Testis (tissue), 3 donors: Measurements from ENCODE around the gene WHRN. TPM values are rescaled to one million over a fixed set of nuclear protein-coding genes. Genes with fewer than 3 reads are reported as not detected.
A peak's percentile ranks its signal among the peaks of the same experiment; 100 is the strongest.

Experiments
- DNase-seq: peaks from one replicate; pipeline ENCODE4 v3.0.0-alpha.2; 2019
- H3K27ac ChIP-seq, 2 donors: fragments of 200-600 bp; sonication (generic); one replicate each; pipeline ENCODE4 v1.5.1; 2019
- H3K27me3 ChIP-seq: fragments of 200-600 bp; sonication (generic); one replicate; pipeline ENCODE4 v1.5.1; 2019
- H3K36me3 ChIP-seq: fragments of 200-600 bp; sonication (generic); one replicate; pipeline ENCODE4 v1.5.1; 2017; ENCODE audit warnings: low read depth; ENCODE audit errors: missing control alignments
- H3K4me1 ChIP-seq: fragments of 200-600 bp; sonication (generic); one replicate; pipeline ENCODE4 v1.5.1; 2019
- H3K4me3 ChIP-seq, 2 donors: fragments of 200-600 bp; sonication (generic); one replicate each; pipeline ENCODE4 v1.5.1; 2017 to 2019
- H3K9me3 ChIP-seq: fragments of 200-600 bp; sonication (generic); one replicate; pipeline ENCODE4 v1.5.1; 2017
- CTCF ChIP-seq, 3 experiments: fragments of 450-650 bp in 2 of 3; fragments of 200-600 bp in 1 of 3; sonication (generic) in 1 of 3; IDR thresholded peaks; one replicate each; pipeline ENCODE4 v1.5.1; 2016 to 2019; ENCODE audit warnings: antibody characterized with exemption in 3 of 3, mild to moderate bottlenecking in 2 of 3, moderate library complexity in 1 of 3
- POLR2A ChIP-seq: fragments of 450-650 bp; IDR thresholded peaks from one replicate; pipeline ENCODE4 v1.6.1; 2017; ENCODE audit warnings: antibody characterized with exemption, mild to moderate bottlenecking, moderate library complexity
- WGBS, 2 donors: methylation state at CpG; one replicate each; pipeline ENCODE4 v1.1.5; 2018; 5-methylcytosine and 5-hydroxymethylcytosine counted together
- intact Hi-C: fragments of 100-400 bp; cut with DNase I; formaldehyde crosslinking; loops from one replicate; pipeline ENCODE4 v1.15.1; 2023; ENCODE audit warnings: low total_unique reads
- polyA plus RNA-seq: library from polyadenylated mRNA; stranded (reverse); fragments of 350-450 nt; fragmentation: Illumina TruSeq; extraction: RNeasy Lipid Tissue Mini Kit (QIAGEN cat#74804); gene quantifications from one replicate; pipeline ENCODE4 v1.2.3, GENCODE V29; 2014; ENCODE audit warnings: low read depth, low replicate concordance; ENCODE audit not compliant: insufficient read depth
- total RNA-seq, 2 donors: library from RNA; depleted of rRNA; stranded (reverse); fragments of >200 nt; gene quantifications; one replicate each; pipeline ENCODE4 v1.2.3, GENCODE V29; 2016

The WHRN gene
- total and polyA plus RNA-seq, 3 donors from 2014 or later, result 70.3 to 208 (median 181) TPM

GRCh38 chr9:114460513-114461199 lies 44.6 kb downstream of the WHRN start:
- Histone ChIP-seq H3K36me3 (no peaks in the 10 kb centered on the region), H3K27ac (no peak overlapping the region), H3K4me1 (peaks cover 11% of the 10 kb centered on the region), H3K9me3 (no peaks in the 10 kb centered on the region), H3K4me3 (no peak overlapping the region), H3K27me3 (no peaks in the 10 kb centered on the region)
- intact Hi-C loops, result no loop called here
- TF ChIP-seq CTCF (IDR thresholded peaks at IDR 0.05) (no peak), POLR2A (no peak)
- no peak for DNase-seq
- WGBS, 2 donors, result 39 to 43% methylated on average over 8 of the region's 8 CpGs

DNA sequence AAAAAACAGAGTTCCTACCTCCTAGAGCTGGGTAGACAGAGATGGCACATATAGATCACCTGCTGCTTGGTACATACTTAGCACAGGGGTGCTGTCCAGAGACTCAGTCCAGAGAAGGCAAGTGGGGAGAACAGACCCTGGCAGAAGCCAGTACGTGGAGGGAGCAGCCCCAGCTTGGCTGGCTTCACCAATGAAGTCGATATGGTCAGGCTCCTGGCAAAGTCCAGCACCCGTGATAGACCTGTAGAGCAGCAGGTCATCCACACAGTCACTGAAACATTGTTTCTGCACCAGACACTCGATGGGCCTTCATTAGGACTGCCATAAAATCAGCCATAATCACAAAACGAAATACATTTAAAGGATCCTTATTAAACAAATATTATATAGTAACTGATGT lies 45.8 kb downstream of the WHRN start:
- 64 to 85% methylated on average over 4 of the region's 5 CpGs for WGBS, 2 donors
- Histone ChIP-seq H3K27ac (no peak overlapping the region), H3K36me3 (no peaks in the 10 kb centered on the region), H3K4me1 (peaks cover 7% of the 10 kb centered on the region), H3K27me3 (no peaks in the 10 kb centered on the region), H3K9me3 (no peaks in the 10 kb centered on the region), H3K4me3 (no peak overlapping the region)
- intact Hi-C loops, result no loop called here
- peak; percentile 54 for DNase-seq
- TF ChIP-seq CTCF (IDR thresholded peaks at IDR 0.05) (no peak), POLR2A (no peak)

GRCh38 chr9:114456929-114457328 lies 48.3 kb downstream of the WHRN start:
- Histone ChIP-seq H3K36me3 (no peaks in the 10 kb centered on the region), H3K27ac (no peak overlapping the region), H3K4me1 (peaks cover 6% of the 10 kb centered on the region), H3K4me3 (no peak overlapping the region), H3K9me3 (no peaks in the 10 kb centered on the region), H3K27me3 (no peaks in the 10 kb centered on the region)
- DNase-seq, result no peak
- intact Hi-C loops, result no loop called here
- TF ChIP-seq POLR2A (no peak), CTCF (IDR thresholded peaks at IDR 0.05) (no peak)
- 88 to 91% methylated on average over 1 of the region's 1 CpG for WGBS, 2 donors

DNA sequence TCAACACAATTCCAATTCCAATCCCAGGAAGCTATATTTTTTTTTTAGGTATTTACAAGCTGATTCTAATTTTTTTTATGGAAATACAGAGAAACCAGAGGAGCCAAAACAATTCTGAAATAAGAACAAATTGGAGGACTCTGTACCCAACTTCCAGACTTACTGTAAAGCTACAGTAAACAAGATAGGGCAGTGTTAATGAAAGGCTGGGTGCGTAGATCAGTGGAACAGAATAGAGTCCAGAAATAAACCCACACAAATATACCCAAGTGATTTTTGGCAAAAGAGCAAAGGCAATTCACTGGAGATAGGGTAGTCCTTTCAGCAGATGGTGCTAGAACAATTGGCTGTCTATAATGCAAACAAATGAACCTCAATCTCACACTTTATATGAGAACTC lies 50.6 kb downstream of the WHRN start:
- Histone ChIP-seq H3K27ac (no peak overlapping the region), H3K4me1 (peaks cover 15% of the 10 kb centered on the region), H3K27me3 (no peaks in the 10 kb centered on the region), H3K9me3 (no peaks in the 10 kb centered on the region), H3K36me3 (no peaks in the 10 kb centered on the region), H3K4me3 (no peak overlapping the region)
- intact Hi-C loops, result no loop called here
- WGBS, 2 donors, result 0% methylated on average over 1 of the region's 1 CpG
- DNase-seq, result no peak
- no peak for TF ChIP-seq POLR2A
- no peak for TF ChIP-seq CTCF (IDR thresholded peaks at IDR 0.05)
